H1 (cell line): ENCODE data around the gene RAB40C. TPM values are rescaled to one million over a fixed set of nuclear protein-coding genes. Genes with fewer than 3 reads are reported as not detected.

Experiments
- CTCF ChIA-PET: fragments of 300-600 bp; sonication (Branson Sonifier 250); formaldehyde crosslinking; loops from one replicate; lab custom pipeline; 2021; ENCODE audit not compliant: partially characterized antibody; lab: Charles Lee
- POLR2A ChIA-PET: fragments of 300-600 bp; sonication (Branson Sonifier 250); formaldehyde crosslinking; loops from one replicate; lab custom pipeline; 2021; ENCODE audit warnings: inconsistent platforms; ENCODE audit not compliant: partially characterized antibody; lab: Charles Lee
- DNase-seq, 2 experiments: peaks; one replicate each; pipeline versions ENCODE4 v3.0.0 to v3.0.0-alpha.2; 2010 to 2022; ENCODE audit warnings: low spot score in 2 of 2, low read depth in 1 of 2, mixed read lengths in 1 of 2
- FAIRE-seq: peaks from 2 replicates; lab custom pipeline; 2011; peaks lifted over from hg19 to GRCh38; lab: Jason Lieb, UNC
- H2AFZ ChIP-seq: 2 replicates; pipeline ENCODE4 v1.8.1; 2012; ENCODE audit warnings: low read length, inconsistent platforms
- H2AK5ac ChIP-seq: 2 replicates; pipeline ENCODE4 v1.6.1; 2013; ENCODE audit warnings: low read depth, low read length
- H2BK120ac ChIP-seq: replicated peaks from 2 replicates; pipeline ENCODE3; 2013; ENCODE audit warnings: low read depth, low read length, inconsistent platforms
- H2BK12ac ChIP-seq: 2 replicates; pipeline ENCODE4 v1.6.1; 2013; ENCODE audit warnings: low read depth, low read length
- H2BK15ac ChIP-seq: 2 replicates; pipeline ENCODE4 v1.6.1; 2013; ENCODE audit warnings: low read length
- H2BK20ac ChIP-seq: 2 replicates; pipeline ENCODE4 v1.6.1; 2013; ENCODE audit warnings: low read length
- H2BK5ac ChIP-seq: 2 replicates; pipeline ENCODE4 v1.6.1; 2013; ENCODE audit warnings: low read depth, low read length
- H3K14ac ChIP-seq: 2 replicates; pipeline ENCODE4 v1.6.1; 2013; ENCODE audit warnings: inconsistent platforms; ENCODE audit not compliant: insufficient read length
- H3K18ac ChIP-seq: 2 replicates; pipeline ENCODE4 v1.6.1; 2013; ENCODE audit warnings: low read length; ENCODE audit errors: extremely low read depth
- H3K23ac ChIP-seq: 2 replicates; pipeline ENCODE4 v1.6.1; 2013; ENCODE audit warnings: inconsistent platforms; ENCODE audit not compliant: insufficient read length
- H3K23me2 ChIP-seq: 2 replicates; pipeline ENCODE4 v1.6.1; 2013; ENCODE audit warnings: low read depth, low read length
- H3K27ac ChIP-seq: 2 replicates; pipeline ENCODE4 v1.6.1; 2011; ENCODE audit warnings: low read depth, low read length, inconsistent platforms
- H3K27me3 ChIP-seq, 4 experiments: replicated peaks in 1 of 4; 1 replicate in 1 of 4; 2 replicates in 3 of 4; pipeline versions ENCODE4 v1.6.1 to v1.8.1; 2011 to 2013; ENCODE audit warnings: low read length in 3 of 4, mild to moderate bottlenecking in 3 of 4, inconsistent platforms in 2 of 4, mixed read lengths in 2 of 4, moderate library complexity in 1 of 4; ENCODE audit not compliant: control insufficient read depth in 3 of 4, insufficient read depth in 3 of 4; ENCODE audit errors: extremely low read depth in 1 of 4
- H3K36me3 ChIP-seq, 4 experiments: 2 replicates each; pipeline versions ENCODE4 v1.6.1 to v1.8.1; 2011 to 2013; ENCODE audit warnings: mild to moderate bottlenecking in 4 of 4, low read length in 3 of 4, moderate library complexity in 2 of 4, control low read depth in 1 of 4, inconsistent platforms in 1 of 4; ENCODE audit not compliant: insufficient read depth in 4 of 4, control insufficient read depth in 2 of 4
- H3K4ac ChIP-seq: replicated peaks from 2 replicates; pipeline ENCODE3; 2013; ENCODE audit warnings: low read length, low read depth, mixed read lengths, inconsistent platforms; ENCODE audit not compliant: insufficient read length
- H3K4me1 ChIP-seq, 4 experiments: replicated peaks in 1 of 4; 1 replicate in 1 of 4; 2 replicates in 3 of 4; pipeline versions ENCODE4 v1.6.1 to v1.8.1; 2011 to 2013; ENCODE audit warnings: low read length in 3 of 4, inconsistent platforms in 2 of 4, mixed read lengths in 1 of 4; ENCODE audit not compliant: insufficient read depth in 4 of 4, control insufficient read depth in 3 of 4
- H3K4me2 ChIP-seq, 2 experiments: 2 replicates each; pipeline versions ENCODE4 v1.6.1 to v1.8.1; 2011 to 2013; ENCODE audit warnings: low read depth in 2 of 2, low read length in 2 of 2, control low read depth in 1 of 2, inconsistent platforms in 1 of 2, mild to moderate bottlenecking in 1 of 2; ENCODE audit not compliant: insufficient read depth in 1 of 2
- H3K4me3 ChIP-seq, 4 experiments: fragments of 200-600, 300-600 bp in 1 of 4; sonication (generic), shearing (Covaris generic), sonication (Bioruptor Twin) in 1 of 4; 2 replicates each; pipeline versions ENCODE4 v1.5.1 to v1.8.1; 2011 to 2016; ENCODE audit warnings: low read length in 4 of 4, low read depth in 3 of 4, control low read depth in 2 of 4, inconsistent platforms in 2 of 4, mild to moderate bottlenecking in 2 of 4, mixed read lengths in 1 of 4, moderate library complexity in 1 of 4; ENCODE audit not compliant: insufficient read depth in 2 of 4; ENCODE audit errors: extremely low read depth in 1 of 4
- H3K56ac ChIP-seq: replicated peaks from 2 replicates; pipeline ENCODE3; 2013; ENCODE audit warnings: low read depth, mild to moderate bottlenecking, mixed read lengths, low read length, inconsistent platforms; ENCODE audit not compliant: insufficient read length
- H3K79me1 ChIP-seq: 2 replicates; pipeline ENCODE4 v1.6.1; 2013; ENCODE audit warnings: low read depth, low read length, control low read depth
- H3K79me2 ChIP-seq, 2 experiments: 2 replicates each; pipeline versions ENCODE4 v1.6.1 to v1.8.1; 2012 to 2013; ENCODE audit warnings: low read length in 2 of 2, mild to moderate bottlenecking in 2 of 2, inconsistent platforms in 1 of 2; ENCODE audit not compliant: insufficient read depth in 2 of 2, control insufficient read depth in 1 of 2
- H3K9ac ChIP-seq, 4 experiments: replicated peaks in 1 of 4; 1 replicate in 1 of 4; 2 replicates in 3 of 4; pipeline versions ENCODE4 v1.6.1 to v1.8.1; 2011 to 2013; ENCODE audit warnings: low read depth in 3 of 4, low read length in 3 of 4, control low read depth in 2 of 4, mild to moderate bottlenecking in 2 of 4, moderate library complexity in 2 of 4, inconsistent platforms in 1 of 4; ENCODE audit errors: extremely low read depth in 1 of 4
- H3K9me3 ChIP-seq, 2 experiments: 2 replicates each; pipeline versions ENCODE4 v1.6.1 to v1.8.1; 2012 to 2013; ENCODE audit warnings: mild to moderate bottlenecking in 2 of 2, moderate library complexity in 2 of 2, control low read depth in 1 of 2, inconsistent platforms in 1 of 2, low read depth in 1 of 2, low read length in 1 of 2, mixed read lengths in 1 of 2; ENCODE audit not compliant: insufficient read depth in 2 of 2
- H4K20me1 ChIP-seq, 2 experiments: replicated peaks in 1 of 2; 2 replicates each; pipeline versions ENCODE3 to v1.8.1; 2011 to 2013; ENCODE audit warnings: inconsistent platforms in 2 of 2, low read length in 2 of 2, mild to moderate bottlenecking in 1 of 2; ENCODE audit not compliant: insufficient read depth in 2 of 2, control insufficient read depth in 1 of 2
- H4K5ac ChIP-seq: 2 replicates; pipeline ENCODE4 v1.6.1; 2013; ENCODE audit warnings: low read length, low read depth, mixed read lengths, inconsistent platforms; ENCODE audit not compliant: insufficient read length
- H4K8ac ChIP-seq: 2 replicates; pipeline ENCODE4 v1.8.0; 2013; ENCODE audit warnings: mild to moderate bottlenecking, moderate library complexity, low read length, inconsistent platforms; ENCODE audit not compliant: insufficient read depth; ENCODE audit errors: extremely low read depth
- H4K91ac ChIP-seq: replicated peaks from 2 replicates; pipeline ENCODE3; 2013; ENCODE audit warnings: low read length, mixed read lengths, inconsistent platforms; ENCODE audit not compliant: insufficient read length
- WGBS, 2 experiments: shearing (Covaris generic) in 1 of 2; methylation state at CpG; one replicate each; pipeline versions ENCODE4 v1.1.6 to v1.1.7; 2013 to 2015; ENCODE audit warnings: low lambda C conversion rate in 2 of 2, mixed read lengths in 2 of 2, inconsistent platforms in 1 of 2, low coverage in 1 of 2, missing lambda C conversion rate in 1 of 2; ENCODE audit not compliant: insufficient replicate concordance in 2 of 2, insufficient coverage in 1 of 2, insufficient read length in 1 of 2; ENCODE audit errors: extremely low coverage in 1 of 2, missing lambda C conversion rate in 1 of 2; 5-methylcytosine and 5-hydroxymethylcytosine counted together
- polyA plus RNA-seq, 7 experiments: library from polyadenylated mRNA; depleted of rRNA in 3 of 7; stranded (reverse) in 5 of 7; unstranded in 2 of 7; fragments of >200 nt in 5 of 7; fragments of 200-250 nt in 2 of 7; gene quantifications; 1 replicate in 5 of 7; 2 replicates in 1 of 7; 4 replicates in 1 of 7; pipeline versions ENCODE4 v1.2.1 to v1.2.3, GENCODE V29; 2011 to 2013; ENCODE audit warnings: missing spikeins in 2 of 7, mixed read lengths in 2 of 7
- total RNA-seq: library from RNA; stranded (reverse); fragmentation: NEBNext Ultra II Directional; extraction: Animal tissue kit (Norgen Biotek cat#: 25700); gene quantifications from 2 replicates; pipeline ENCODE4 v1.2.1, GENCODE V29; 2021

RAB40C gene
- total and polyA plus RNA-seq, 2 of the 8 experiments (the other 6 are each of a cell fraction or from before 2014, with no cell fraction given) = 13.9 to 15.6 TPM

DNA sequence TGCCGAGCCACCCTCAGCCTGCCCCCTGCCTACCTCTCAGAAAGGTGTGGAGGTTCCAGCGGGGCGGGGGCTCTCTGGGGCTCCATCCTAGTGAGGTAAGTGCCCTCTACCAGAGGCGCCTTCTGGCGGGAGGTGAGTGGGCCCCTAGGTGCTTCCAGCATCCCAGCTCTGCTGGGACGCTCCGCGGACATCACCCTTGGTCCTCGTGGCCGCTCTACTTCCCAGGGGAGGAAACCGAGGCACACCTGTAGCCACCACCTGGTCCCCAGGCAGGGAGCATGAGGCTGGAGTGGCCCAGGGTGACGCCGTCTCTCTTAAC lies 53.1 kb downstream of the RAB40C start:
- H2BK15ac ChIP-seq = no peak overlapping the region
- peaks cover 0 to 21% (median 15%) of the 10 kb centered on the region in 4 experiments; a peak in 6 of 7 replicates for H3K4me1 ChIP-seq
- peaks cover 0 to 5% (median 1%) of the 10 kb centered on the region in 4 experiments; a peak in 2 of 7 replicates for H3K27me3 ChIP-seq
- no peak overlapping the region for H3K14ac ChIP-seq
- DNase-seq = no peak
- H4K8ac ChIP-seq = no peak overlapping the region
- H4K5ac ChIP-seq = no peak overlapping the region
- CTCF ChIA-PET = interaction anchor here (1.0 to 3.4 kb wide), 4 partner anchors 18 to 60 kb away, joined by 3 to 22 read pairs (median 4); no protein-coding TSS in a partner anchor
- no peaks in the 10 kb centered on the region; the same call in 1 of the 2 replicates for H3K79me1 ChIP-seq
- FAIRE-seq = no peak
- no peak overlapping the region for H2BK120ac ChIP-seq
- H3K23me2 ChIP-seq = peaks cover 8% of the 10 kb centered on the region; the same call in 1 of the 2 replicates
- H3K18ac ChIP-seq = no peak overlapping the region
- H3K79me2 ChIP-seq = peaks cover 0 to 2% of the 10 kb centered on the region in 2 experiments; a peak in 1 of 4 replicates
- no peak overlapping the region for H2BK5ac ChIP-seq
- H2BK12ac ChIP-seq = no peak overlapping the region
- H2AK5ac ChIP-seq = no peak overlapping the region
- H3K27ac ChIP-seq = no peak overlapping the region
- no peak overlapping the region for H3K9ac ChIP-seq
- 78% methylated on average over 13 of the region's 13 CpGs; no CpG with 5 or more reads in 1 of the 2 experiments for WGBS, 2 experiments
- no peak overlapping the region for H3K4ac ChIP-seq
- peak overlapping the region; percentile 56 to 80 for H3K4me2 ChIP-seq
- no peak overlapping the region for H2AFZ ChIP-seq
- H3K36me3 ChIP-seq = no peaks in the 10 kb centered on the region
- POLR2A ChIA-PET = interaction anchor here (0.9 to 1.4 kb wide), 3 partner anchors 10 to 41 kb away, joined by 3 to 4 read pairs (median 3); partner anchors contain the start of gene JMJD8
- H3K56ac ChIP-seq = no peak overlapping the region
- H3K9me3 ChIP-seq = no peaks in the 10 kb centered on the region
- H2BK20ac ChIP-seq = no peak overlapping the region
- peak overlapping the region in 2 of 4 experiments; percentile 51 to 88; a peak in 5 of 8 replicates for H3K4me3 ChIP-seq
- H4K20me1 ChIP-seq = peaks cover 0 to 7% of the 10 kb centered on the region in 2 experiments
- peak overlapping the region; percentile 54 for H4K91ac ChIP-seq
- H3K23ac ChIP-seq = no peak overlapping the region
